AG04450 (cell line): ENCODE results near the gene DNAJC5. TPM values are rescaled to one million over a fixed set of nuclear protein-coding genes. Genes with fewer than 3 reads are reported as not detected.

Experiments used
- CTCF ChIA-PET: fragments of 300-600, 350-600 bp; formaldehyde crosslinking; extraction: SDS; loops from one replicate; lab custom pipeline; 2022; ENCODE audit warnings: antibody characterized with exemption, inconsistent platforms; lab: Charles Lee
- POLR2A ChIA-PET: fragments of 350-600 bp; formaldehyde crosslinking; extraction: SDS; loops from one replicate; lab custom pipeline; 2021; ENCODE audit warnings: antibody characterized with exemption, inconsistent platforms; lab: Yijun Ruan, JAX
- DNase-seq: peaks from one replicate; pipeline ENCODE4 v3.0.0-alpha.2; 2011; ENCODE audit warnings: low read depth, low spot score
- H3K27ac ChIP-seq: one replicate; pipeline ENCODE4 v1.5.1; 2012; ENCODE audit warnings: low read depth, low read length, control low read depth
- H3K27me3 ChIP-seq: one replicate; pipeline ENCODE4 v1.6.0; 2012; ENCODE audit warnings: low read length; ENCODE audit not compliant: control insufficient read depth, insufficient read depth
- H3K4me3 ChIP-seq: 2 replicates; pipeline ENCODE4 v1.5.1; 2011; ENCODE audit warnings: mild to moderate bottlenecking, low read depth, low read length, control low read depth
- H3K9me3 ChIP-seq: 2 replicates; pipeline ENCODE4 v1.5.1; 2012; ENCODE audit warnings: low read length; ENCODE audit not compliant: control insufficient read depth, insufficient read depth
- polyA plus RNA-seq: library from polyadenylated mRNA; depleted of rRNA; stranded (reverse); fragments of >200 nt; gene quantifications from 2 replicates; pipeline ENCODE4 v1.2.3, GENCODE V29; 2011
- TF ChIP-seq, protein P1 (sequence below): IDR thresholded peaks from 2 replicates; pipeline ENCODE4 v1.5.1; 2011; ENCODE audit warnings: low read depth, low read length, control low read depth, inconsistent platforms

The DNAJC5 gene
- polyA plus RNA-seq, 1 experiment: 36.7 TPM

DNA sequence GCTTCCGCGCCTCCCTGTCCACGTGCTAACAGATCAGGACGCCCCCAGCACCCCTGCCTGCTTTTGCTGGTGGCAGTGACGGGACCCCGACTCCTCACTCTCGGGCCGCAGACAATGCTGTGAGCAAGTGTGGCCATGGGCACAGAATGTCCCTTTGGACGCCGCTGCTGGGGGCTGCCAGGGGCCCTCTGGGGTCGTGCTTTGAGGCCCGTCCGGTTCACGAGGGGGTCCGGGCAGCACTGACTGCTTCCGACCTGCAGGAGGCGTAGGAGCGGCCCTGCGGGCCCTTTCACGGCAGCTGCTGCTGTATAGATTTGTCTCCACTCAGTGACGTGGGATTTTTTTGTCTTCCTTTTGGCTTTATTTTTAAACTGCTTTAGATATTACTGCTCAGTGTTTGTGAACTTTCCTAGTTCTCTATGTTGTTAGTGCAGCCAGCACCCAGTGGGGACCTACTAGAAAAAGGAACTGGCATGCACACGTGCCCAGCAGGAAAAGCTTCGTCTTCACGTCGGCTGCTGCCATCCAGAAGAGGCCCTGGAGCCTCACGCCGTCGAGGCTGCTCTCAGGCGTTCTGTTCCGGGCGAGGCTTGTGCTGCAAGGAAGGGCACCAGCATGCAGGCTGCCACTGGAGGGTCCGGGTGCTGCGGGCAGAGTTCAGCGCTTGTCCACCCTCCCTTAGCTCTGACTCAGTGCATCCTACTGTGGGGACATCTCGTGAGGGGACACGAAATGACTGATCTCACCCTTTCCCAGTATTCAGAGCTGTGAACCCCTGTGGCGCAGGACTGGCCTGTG, 39.5 kb downstream of the DNAJC5 start:
- H3K27me3 ChIP-seq: no peaks in the 10 kb centered on the region
- H3K4me3 ChIP-seq: no peak overlapping the region
- ChIA-PET CTCF (no interaction called here), POLR2A (no interaction called here)
- H3K27ac ChIP-seq: no peak overlapping the region
- TF ChIP-seq, protein P1, sequence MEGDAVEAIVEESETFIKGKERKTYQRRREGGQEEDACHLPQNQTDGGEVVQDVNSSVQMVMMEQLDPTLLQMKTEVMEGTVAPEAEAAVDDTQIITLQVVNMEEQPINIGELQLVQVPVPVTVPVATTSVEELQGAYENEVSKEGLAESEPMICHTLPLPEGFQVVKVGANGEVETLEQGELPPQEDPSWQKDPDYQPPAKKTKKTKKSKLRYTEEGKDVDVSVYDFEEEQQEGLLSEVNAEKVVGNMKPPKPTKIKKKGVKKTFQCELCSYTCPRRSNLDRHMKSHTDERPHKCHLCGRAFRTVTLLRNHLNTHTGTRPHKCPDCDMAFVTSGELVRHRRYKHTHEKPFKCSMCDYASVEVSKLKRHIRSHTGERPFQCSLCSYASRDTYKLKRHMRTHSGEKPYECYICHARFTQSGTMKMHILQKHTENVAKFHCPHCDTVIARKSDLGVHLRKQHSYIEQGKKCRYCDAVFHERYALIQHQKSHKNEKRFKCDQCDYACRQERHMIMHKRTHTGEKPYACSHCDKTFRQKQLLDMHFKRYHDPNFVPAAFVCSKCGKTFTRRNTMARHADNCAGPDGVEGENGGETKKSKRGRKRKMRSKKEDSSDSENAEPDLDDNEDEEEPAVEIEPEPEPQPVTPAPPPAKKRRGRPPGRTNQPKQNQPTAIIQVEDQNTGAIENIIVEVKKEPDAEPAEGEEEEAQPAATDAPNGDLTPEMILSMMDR: peak; percentile 41
- no peak for DNase-seq
- peaks cover 8% of the 10 kb centered on the region; the same call in 1 of the 2 replicates for H3K9me3 ChIP-seq

DNA sequence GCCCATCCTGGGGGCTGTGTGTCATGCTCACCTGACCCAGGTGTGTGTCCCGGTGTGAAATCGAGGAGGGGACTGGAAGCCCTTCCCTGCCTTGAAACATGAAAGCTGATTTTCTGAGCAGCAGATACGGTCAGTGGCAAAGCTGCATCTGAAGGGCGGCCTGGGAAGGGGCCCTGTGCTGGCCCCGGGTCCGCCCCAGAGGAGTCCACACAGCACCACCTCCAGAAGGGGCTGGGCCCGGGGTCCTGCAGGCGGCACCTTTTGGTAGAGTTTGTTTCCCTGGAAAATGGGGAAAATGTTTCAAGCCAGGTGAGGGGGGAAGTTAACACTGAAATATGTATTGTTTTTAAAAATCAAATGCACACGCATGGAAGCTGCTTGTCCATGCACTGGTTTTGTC, 40.5 kb downstream of the DNAJC5 start:
- TF ChIP-seq, protein P1: no peak
- ChIA-PET POLR2A (no interaction called here), CTCF (no interaction called here)

DNA sequence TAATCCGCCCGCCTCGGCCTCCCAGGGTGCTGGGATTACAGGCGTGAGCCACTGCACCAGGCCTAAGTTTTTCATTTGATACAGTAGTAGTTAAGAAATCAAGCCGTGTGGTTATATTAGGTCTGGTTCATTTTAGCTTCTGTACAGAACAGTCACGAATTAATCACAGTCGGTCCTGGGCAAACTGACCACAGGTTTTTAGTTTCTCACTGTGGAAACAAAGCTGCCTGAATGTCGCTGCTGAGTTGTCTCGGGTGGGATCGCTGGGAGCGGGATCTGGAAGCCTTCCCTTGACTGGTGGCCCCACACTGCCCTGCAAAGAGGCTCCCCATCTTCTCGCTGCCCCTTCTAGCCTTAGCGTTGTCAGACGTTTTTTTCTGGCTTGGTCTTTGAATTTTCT, 42.7 kb downstream of the DNAJC5 start:
- DNase-seq: no peak
- TF ChIP-seq, protein P1: no peak
- no peak overlapping the region for H3K4me3 ChIP-seq
- H3K27me3 ChIP-seq: no peaks in the 10 kb centered on the region
- POLR2A ChIA-PET: no interaction called here
- CTCF ChIA-PET: no interaction called here
- no peak overlapping the region for H3K27ac ChIP-seq
- H3K9me3 ChIP-seq: peaks cover 28% of the 10 kb centered on the region; the same call in 1 of the 2 replicates

More for the DNA sequence above, 40.5 kb downstream of the DNAJC5 start:
- peaks cover 15% of the 10 kb centered on the region; the same call in 1 of the 2 replicates for H3K9me3 ChIP-seq
- DNase-seq: no peak
- H3K4me3 ChIP-seq: no peak overlapping the region
- no peaks in the 10 kb centered on the region for H3K27me3 ChIP-seq
- no peak overlapping the region for H3K27ac ChIP-seq

DNA sequence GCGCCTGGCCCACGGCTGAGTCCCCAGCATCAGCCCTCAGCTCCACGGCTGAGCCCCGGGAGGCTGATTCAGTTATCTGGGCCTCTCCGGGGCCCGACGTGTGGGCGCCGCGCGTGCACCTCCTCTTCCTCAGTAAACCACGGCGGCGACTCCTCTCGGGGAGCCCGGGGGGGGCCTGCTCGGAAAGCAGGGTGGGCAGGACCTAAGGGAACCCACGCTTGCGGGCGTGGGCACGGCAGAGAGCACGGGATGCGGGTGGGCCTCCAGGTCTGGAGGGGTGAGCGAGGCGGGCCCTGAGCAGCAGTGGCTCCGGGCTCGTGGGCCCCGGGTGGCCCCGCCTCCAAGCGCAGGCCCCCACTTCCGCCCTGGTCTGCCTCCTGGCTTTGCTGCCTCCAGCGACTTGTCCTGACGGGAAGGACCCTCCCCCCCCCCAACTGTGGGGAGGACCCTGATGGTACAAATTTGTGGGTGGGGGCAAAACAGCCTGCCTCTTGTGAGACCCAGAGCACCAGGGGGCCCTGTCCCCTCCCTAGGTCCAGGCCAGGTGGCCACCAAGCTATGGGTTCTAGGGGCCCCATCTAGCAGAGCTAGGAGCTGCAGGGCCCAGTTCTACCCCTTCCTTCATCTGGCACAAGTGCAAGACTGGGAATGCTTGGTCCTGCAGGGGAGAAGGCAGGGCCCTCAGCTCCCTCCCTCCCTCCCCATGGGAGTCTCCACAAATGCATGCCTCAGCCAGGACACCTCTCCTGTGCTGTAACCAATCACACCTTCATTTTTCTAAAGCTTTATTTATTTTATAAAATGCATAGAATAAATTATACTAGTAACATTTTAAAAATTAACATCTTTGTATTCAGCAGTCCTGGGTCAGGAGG, 44.4 kb downstream of the DNAJC5 start:
- Histone ChIP-seq H3K4me3 (no peak overlapping the region), H3K9me3 (peaks cover 28% of the 10 kb centered on the region; the same call in 1 of the 2 replicates), H3K27me3 (no peaks in the 10 kb centered on the region), H3K27ac (no peak overlapping the region)
- ChIA-PET CTCF (interaction anchor here (1.0 kb wide), 1 partner anchor 34 kb away, joined by 3 read pairs; no protein-coding TSS in a partner anchor), POLR2A (no interaction called here)
- DNase-seq: no peak
- TF ChIP-seq, protein P1: no peak
